HG03159 (cell line): ENCODE data around the gene GSTA1.
"Not testable (repeated sequence)": the region's sequence is repeated elsewhere in the genome, so short reads cannot be mapped to it uniquely, and the experiment has no call there.

ENCODE experiments used
- ATAC-seq: cut with Tn5 transposase; IDR thresholded peaks from one replicate; pipeline ENCODE4 v1.9.1; 2021; ENCODE audit warnings: mild to moderate bottlenecking, moderate library complexity; ENCODE audit not compliant: unreplicated experiment

GSTA1 gene

DNA sequence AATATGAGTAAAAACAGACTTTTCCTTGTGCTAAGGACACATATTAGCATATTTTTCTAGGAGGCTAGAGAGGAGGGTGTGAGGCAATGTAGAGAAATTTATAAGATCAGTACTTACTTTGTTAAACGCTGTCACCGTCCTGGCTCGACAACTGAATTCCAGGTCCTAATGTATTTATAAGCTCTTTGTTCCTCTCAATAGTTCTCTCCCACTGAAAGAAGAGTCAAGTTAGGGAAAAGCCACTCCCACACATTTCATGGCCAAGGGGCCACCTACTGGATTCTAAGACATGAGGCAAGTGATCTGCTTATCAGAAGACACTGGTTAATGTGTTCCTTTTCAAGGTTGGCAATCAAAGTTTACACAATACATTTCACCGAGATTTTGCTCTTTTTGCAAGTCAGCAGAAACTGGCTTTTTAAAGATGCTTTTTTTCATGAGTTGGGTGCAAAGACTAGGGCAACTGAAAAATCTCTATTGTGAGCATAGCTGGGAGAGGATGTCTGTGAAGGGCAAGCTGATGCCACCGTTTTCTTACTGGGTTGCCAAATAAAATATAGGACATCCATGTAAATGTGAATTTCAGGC, at the start of gene GSTA1:
Gene GSTA1 (minus strand): TSS at position 149 of the 588 bp plus-strand sequence. CDS start 4,549 bp downstream, outside the sequence.
- not testable (repeated sequence) for ATAC-seq

DNA sequence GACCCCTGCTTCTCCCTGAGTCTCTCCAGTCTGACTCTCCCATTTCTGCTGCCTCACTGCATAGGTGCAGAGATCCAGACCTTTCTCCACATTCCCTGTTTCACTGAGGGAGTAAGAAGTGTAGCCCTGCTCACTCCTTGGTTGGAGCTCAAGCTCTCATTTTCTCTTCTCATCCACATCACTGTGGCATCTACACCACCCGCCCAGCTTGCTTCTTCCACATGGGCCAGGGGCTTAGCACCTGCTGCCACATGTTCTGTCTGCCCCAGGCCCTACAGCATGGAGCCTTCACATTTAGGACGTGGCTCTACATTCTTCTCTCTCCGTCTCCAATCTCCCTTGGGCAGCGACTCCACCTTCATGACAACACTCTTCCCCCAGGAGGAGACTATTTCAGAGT, 45.5 kb upstream of the GSTA1 start:
- ATAC-seq: no peak

DNA sequence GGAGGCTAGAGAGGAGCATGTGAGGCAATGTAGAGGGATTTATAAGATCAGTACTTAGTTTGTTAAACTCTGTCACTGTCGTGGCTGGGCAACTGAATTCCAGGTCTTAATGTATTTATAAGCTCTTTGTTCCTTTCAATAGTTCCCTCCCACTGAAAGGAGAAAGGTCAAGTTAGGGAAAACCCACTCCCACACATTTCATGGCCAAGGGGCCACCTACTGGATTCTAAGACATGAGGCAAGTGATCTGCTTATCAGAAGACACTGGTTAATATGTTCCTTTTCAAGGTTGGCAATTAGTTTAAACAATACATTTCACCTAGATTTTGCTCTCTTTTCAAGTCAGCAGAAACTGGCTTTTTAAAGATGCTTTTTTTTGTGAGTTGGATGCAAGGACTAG, 42.4 kb upstream of the GSTA1 start:
- ATAC-seq: no peak

DNA sequence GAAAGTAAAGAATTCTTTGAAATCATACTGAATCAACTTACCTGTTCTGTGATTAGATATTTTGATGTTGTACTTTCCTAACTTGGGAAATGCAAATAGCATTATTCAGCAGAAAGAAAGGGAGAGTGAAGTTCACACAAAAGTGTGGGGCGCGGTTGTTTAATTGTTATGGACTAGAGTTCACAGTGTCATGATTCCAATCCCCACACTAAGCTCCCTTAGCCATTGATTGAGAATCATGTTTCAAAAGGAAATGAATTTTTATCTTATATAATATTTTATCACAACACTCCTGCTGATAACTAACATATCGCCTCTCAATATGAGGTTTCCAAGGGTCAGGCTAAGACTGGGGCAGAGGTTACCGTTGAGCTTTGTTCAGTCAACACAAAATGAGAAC, 40.0 kb upstream of the GSTA1 start:
- no peak for ATAC-seq

DNA sequence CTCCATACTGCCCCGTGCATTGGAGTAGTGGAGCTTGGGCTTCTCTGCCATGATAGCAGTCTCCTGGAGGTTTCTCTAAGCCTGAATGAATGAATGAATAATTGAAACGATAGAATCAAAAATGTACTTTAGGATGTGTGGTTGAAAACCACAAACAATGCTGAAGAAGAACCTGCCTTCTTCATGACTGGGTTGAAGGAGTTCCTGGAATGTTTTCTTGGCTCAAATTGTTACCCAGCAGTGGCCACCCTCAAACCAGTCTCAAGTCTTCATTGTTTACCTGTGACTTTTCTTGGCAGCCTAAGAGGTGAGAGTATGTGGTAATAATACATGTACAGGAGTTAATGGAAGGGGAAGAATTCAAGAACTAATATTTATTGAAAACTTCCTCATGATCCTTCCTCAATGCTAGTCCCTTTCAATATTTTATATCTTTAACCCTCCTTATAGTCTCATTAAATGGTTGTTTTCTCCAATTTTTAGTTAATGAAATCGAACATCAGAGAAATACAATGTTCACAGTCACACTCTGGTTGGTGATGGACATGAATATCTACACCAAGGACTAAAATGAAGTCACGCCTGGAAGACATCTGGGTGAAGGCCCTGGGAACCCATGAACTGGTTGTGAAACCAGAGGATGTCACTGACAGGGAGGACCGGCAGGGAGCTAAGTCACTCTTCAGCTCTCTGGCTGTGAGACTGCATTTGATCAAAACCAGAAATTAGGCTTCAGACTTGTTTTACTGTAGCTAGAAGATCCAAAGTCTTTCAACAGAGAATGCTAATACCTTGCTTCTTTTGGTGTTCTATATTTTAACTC, 37.4 kb upstream of the GSTA1 start, which contains the start of gene GSTA5:
Gene GSTA5 (minus strand): TSS at position 51 of the 823 bp plus-strand sequence.
- ATAC-seq: no peak

DNA sequence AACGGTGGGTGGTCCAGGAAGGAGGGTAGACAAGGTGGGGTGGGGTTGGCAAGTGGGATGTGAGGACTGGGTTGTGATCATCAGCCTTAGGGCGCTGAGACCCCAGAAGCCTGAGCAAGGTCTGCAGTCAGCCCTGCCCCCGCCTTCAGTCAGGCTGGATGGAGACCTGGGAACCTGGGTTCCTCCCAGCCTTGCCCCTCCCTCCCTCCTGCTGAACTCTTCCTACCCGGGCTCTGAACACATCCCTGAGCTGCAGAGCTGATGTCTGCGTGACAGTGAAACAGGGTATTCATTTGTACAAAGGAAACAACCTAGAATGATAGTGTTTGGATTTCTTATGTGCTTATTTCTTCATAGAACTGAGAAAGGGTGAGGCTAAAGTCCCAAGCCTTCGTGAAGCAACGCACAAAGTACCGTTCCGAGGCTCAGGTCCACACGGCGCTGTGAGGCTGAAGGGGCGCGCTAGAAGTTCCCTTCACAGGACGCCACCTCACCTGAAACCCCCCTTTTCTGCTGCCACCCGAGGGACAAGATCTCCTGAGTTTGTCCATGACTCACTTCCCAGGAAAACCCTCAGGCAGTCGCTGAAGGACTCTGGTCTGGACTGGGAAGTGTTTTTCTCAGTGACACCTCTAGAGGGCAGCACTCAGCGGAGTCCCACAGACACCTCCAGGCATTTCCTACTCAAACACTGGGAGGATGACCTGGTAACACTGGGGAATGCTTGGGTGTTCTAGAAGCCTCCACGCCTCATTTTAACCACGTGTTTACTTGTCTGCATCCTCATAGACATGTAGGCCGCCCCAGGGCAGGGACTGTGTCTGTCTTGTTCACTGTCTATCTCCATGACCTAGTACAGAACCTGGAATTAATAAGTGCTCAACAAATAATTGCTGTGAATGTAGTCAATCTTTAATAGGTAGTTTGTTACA, 35.8 kb upstream of the GSTA1 start:
- ATAC-seq: peak; percentile 81

DNA sequence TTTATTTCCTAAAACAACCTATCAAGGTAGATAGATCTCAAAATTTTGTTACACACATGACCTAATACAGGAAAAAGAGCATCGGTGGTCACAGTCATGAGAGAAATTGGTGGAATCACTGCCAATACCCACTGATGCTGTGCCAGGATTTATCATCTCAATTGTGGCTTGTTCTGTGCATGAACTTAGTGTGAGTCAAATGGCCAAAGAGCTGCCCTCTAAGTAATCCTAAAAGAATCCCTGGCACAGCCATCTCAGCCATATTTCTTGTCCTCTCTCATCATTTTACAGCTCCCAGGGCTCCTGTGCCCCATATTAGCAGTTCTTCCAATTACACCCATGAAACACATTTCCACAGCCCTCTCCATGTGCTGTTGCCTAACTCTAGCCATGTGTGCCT, 30.9 kb upstream of the GSTA1 start:
- ATAC-seq: no peak

DNA sequence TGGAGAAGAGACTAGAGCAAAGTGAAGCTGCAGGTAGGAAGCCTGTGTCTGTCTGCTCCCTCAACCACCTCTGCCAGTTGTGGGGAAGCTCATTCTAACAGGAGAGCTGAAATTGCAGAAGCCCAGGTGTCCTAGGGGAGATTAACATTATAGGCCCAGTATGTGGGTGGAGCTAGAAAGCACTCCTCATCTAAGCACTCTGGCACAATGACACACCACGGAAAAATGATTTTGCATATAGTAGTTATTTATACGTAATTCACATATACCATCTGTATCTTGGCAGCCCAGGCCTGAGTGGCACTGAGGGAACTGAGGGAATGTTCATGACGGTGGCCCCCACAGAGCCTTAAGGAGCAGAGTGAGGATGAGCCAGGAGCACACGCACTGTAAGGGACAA, 27.3 kb upstream of the GSTA1 start:
- not testable (repeated sequence) for ATAC-seq

DNA sequence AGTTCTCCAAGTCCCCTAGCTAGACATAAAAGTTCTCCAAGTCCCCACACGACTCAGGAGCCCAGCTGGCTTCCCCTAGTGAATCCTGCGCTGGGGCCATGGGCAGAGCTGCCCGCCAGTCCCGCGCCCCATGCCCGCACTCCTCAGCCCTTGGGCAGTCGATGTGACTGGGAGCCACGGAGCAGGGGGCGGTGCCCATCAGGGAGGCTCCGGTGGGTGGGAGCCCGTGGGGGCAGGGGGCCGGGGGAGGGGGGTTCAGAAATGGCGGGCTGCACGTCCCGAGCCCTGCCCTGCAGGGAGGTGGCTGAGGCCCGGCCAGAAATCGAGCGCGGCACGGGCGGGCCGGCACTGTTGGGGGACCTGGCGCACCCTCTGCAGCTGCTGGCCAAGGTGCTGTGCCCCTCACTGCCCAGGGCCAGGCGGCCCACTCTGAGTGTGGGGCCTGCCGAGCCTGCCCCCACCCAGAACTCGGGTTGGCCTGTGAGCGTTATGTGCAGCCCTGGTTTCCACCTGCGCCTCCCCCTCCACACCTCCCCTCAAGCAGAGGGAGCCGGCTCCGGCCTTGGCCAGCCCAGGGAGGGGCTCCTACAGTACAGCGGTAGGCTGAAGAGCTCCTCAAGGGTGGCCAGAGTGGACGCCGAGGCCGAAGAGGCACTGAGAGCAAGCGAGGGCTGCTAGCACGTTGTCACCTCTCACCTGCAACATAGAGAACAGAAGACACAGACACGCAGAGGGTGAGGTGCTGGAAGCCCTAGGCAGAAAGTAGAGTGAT, 25.6 kb upstream of the GSTA1 start:
- ATAC-seq: no peak

DNA sequence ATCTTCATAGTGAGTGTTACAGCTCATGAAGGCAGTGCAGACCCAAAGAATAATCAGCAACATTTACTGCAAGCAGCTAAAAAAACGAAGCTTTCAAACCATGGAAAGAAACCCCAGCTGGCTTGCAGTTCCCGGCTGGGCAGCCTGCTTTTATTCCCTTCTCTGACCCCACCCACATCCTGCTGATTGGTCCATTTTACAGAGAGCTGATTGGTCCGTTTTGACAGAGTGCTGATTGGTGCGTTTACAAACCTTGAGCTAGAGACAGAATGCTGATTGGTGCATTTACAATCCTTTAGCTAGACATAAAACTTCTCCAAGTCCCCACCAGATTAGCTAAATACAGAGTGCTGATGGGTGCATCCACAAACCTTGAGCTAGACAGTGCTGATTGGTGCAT, 25.0 kb upstream of the GSTA1 start:
- ATAC-seq: not testable (repeated sequence)

DNA sequence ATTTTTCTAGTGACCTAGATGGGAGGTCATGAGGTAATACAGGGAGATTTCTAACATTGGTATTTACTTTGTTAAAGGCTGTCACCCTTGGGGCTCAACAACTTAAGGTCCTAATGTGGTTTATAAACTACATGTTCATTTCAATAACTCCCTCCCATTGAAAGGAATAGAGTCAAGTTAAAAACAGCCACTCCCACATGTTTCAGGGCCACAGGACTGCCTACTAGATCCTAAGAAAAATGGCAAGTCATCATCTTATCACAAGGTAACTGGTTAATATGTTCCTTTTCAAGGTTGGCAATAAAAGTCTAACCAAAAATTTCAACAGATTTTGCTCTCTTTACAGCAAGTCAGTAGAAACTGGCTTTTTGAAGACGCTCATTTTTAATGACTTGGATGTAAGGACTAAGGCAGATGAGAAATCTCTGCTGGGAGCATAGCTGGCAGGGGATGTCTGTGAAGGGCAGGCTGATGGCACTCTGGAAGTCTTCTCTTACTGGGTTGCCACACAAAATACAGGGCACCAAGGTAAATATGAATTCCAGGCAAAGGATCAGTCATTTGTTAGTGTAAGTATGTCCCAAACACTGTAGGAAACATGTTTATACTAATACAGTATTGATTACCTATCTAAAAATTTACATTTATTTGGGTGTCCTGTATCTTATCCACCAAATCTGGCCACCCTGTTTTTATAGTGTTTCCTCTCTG, 23.6 kb upstream of the GSTA1 start:
- ATAC-seq: not testable (repeated sequence)

DNA sequence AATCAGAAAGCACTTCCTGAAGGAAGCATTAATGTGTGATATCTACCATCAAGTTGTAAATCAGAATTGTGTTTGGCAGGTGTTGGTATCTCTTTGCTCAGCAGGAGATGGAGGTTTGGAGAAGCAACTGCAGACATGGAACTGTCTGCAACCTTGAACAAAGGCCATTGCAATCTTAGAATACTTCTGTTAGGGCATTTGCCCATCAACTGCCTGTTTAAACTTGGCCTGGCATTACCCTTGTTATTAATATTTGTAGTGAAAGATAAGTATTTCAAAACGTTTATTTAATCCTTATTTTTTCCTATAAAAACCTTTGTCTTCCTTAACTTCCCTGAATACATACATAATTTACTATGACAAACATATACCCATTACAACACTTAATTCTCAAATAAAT, 22.9 kb upstream of the GSTA1 start:
- no peak for ATAC-seq

DNA sequence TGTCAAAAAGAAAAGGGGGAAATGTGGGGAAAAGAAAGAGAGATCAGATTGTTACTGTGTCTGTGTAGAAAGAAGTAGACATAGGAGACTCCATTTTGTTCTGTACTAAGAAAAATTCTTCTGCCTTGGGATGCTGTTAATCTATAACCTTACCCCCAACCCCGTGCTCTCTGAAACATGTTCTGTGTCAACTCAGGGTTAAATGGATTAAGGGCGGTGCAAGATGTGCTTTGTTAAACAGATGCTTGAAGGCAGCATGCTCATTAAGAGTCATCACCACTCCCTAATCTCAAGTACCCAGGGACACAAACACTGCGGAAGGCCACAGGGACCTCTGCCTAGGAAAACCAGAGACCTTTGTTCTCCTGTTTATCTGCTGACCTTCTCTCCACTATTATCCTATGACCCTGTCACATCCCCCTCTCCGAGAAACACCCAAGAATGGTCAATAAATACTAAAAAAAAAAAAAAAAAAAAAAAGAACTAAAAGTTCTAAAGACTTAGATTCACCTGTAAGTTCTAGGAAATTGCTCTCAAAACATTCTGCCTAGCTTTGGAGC, 22.4 kb upstream of the GSTA1 start:
- not testable (repeated sequence) for ATAC-seq

DNA sequence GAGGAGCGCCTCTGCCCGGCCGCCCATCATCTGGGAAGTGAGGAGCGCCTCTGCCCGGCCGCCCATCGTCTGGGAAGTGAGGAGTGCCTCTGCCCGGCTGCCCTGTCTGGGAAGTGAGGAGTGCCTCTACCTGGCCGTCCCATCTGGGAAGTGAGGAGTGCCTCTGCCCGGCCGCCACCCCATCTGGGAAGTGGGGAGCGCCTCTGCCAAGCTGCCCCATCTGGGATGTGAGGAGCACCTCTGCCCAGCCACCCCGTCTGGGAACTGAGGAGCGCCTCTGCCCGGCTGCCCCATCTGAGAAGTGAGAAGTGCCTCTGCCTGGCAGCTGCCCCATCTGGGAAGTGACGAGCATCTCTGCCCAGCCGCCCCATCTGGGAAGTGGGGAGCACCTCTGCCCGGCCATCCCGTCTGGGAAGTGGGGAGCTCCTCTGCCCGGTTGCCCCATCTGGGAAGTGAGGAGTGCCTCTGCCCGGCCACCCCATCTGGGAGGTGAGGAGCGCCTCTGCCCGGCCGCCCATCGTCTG, 21.7 kb upstream of the GSTA1 start:
- not testable (repeated sequence) for ATAC-seq

DNA sequence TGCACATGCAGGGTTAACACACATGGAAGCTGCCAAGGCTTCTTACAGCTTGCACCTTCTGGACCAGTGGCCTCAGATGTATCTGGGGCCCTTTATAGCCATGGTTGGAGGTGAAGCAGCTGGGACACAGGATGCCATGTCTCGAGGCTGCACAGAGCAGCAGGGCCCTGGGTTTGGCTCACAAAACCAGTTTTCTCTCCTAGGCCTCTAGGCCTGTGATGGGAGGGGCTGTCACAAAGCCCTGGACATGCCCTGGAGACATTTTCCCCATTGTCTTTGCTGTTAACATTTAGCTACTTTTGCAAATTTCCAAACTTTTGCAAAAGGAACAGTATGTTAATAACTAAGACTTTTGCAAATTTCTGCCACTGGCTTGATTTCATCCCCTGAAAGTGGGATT, 18.2 kb upstream of the GSTA1 start:
- no peak for ATAC-seq

DNA sequence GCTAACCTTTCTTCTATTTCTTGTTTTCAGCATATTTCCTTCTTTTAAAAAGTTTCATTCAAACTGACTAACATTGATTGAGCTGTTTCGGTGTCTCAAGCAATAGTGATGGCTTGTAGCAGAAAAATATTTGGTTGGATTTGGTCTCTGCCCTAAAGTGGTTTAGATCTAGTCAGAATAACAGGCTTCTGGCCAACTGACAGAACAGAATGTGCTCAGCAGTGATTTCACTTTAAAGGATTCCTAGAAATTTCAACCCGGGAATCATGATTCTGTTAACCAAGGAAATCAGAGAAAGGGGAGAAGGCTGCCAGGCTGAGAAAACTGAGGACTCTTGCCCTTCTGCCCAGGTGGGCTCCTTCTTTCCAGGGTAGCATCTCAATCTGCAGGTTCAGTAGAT, 16.6 kb upstream of the GSTA1 start:
- no peak for ATAC-seq

DNA sequence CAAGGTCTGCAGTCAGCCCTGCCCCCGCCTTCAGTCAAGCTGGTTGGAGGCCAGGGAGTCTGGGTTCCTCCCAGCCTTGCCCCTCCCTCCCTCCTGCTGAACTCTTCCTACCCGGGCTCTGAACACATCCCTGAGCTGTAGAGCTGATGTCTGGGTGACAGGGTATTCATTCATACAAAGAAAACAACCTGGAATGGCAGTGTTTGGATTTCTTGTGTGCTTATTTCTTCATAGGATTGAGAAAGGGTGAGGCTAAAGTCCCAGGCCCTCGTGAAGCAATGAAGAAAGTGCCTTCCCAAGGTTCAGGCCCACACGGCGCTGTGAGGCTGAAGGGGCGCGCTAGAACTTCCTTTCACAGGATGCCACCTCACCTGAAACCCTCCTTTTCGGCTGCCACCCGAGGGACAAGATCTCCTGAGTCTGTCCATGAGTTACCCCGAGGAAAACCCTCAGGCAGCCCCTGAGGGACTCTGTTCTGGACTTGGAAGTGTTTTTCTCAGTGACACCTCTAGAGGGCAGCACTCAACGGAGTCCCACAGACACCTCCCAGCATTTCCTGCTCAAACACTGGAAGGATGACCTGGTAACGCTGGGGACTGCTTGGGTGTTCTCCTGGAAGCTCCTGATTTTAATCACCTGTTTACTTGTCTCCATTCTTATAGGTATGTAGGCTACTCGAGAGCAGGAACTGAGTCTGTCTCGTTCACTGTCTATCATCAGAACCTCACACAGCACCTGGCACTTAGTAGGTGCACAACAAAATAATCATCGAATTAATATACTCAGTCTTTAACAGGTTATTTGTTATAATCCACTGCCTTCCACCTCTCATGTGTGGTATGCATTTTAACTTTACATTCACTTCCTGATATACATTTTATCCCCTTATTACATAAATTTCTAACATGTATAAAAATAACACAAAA, 11.8 kb upstream of the GSTA1 start:
- peak; percentile 84 for ATAC-seq

DNA sequence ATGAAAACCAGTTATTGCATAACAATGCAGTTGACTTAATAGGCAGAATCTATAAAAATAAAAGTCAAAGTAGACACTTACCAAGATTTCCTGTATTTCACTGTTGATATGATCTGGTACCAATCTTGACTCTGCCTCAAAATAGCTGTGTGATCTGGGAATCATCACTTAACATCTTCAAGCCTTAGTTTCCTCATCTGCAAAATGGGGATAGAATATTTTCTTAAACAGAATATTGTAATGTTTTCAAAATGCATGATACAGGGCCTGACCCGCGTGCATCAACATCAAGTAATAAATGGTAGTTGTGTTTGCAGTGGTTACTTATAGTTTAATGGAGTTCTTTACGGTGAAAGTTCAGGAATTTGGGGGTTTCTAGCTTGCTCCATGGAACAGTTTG, 10.9 kb upstream of the GSTA1 start:
- ATAC-seq: not testable (repeated sequence)
